ENCODE measurements around the gene IQGAP3.

DNA sequence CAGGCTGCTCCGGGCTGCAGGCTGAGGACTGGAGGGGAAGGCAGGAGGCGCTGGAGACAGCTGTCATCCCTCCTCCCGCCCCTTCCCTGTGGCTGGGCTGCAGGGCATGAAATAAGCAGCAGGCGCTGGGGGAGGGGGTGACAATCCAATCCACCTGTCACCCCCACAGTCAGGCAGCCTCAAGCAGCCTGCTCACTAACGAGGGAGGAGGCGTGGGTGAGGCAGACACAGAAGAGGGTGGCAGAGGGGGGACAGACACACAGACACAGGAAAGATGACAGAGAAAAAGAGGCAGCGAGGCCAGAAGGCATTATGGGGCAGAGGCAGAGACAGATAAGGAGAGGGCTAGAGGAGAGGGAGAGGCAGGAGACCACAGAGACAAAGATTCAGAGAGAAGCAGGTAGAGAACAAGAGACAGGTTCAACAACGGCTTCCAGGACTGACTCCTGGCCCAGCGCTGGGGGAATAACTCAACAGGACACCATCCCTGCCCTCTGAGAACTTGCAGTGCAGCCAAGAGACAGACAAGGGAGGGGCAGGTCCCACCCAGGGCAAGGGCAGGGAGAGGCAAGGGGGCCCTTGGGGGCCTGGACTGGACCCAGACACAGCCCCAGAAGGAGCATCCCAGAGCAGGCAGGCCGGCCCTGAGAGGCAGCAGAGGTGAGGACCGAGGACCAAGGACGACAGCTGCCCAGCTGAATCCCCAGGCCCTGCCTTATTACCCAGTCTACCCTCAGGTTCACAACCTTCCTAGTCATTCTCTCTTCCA lies 83.0 kb downstream of the IQGAP3 start:
- TF ChIP-seq, protein P1, sequence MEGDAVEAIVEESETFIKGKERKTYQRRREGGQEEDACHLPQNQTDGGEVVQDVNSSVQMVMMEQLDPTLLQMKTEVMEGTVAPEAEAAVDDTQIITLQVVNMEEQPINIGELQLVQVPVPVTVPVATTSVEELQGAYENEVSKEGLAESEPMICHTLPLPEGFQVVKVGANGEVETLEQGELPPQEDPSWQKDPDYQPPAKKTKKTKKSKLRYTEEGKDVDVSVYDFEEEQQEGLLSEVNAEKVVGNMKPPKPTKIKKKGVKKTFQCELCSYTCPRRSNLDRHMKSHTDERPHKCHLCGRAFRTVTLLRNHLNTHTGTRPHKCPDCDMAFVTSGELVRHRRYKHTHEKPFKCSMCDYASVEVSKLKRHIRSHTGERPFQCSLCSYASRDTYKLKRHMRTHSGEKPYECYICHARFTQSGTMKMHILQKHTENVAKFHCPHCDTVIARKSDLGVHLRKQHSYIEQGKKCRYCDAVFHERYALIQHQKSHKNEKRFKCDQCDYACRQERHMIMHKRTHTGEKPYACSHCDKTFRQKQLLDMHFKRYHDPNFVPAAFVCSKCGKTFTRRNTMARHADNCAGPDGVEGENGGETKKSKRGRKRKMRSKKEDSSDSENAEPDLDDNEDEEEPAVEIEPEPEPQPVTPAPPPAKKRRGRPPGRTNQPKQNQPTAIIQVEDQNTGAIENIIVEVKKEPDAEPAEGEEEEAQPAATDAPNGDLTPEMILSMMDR (IDR thresholded peaks at IDR 0.05) = no peak
- TF ChIP-seq POLR2A (IDR thresholded peaks at IDR 0.05) = no peak
